Neural cell (in vitro differentiated cells): ENCODE results near the gene UQCC2. TPM values are rescaled to one million over a fixed set of nuclear protein-coding genes. Genes with fewer than 3 reads are reported as not detected.

Source experiments
- H2AFZ ChIP-seq: fragments of 200-600, 300-800 bp; sonication (generic), shearing (Covaris generic); 2 replicates; pipeline ENCODE4 v1.6.0; 2014; ENCODE audit warnings: low read depth, mild to moderate bottlenecking, antibody characterized with exemption, low read length, moderate library complexity
- H3F3A ChIP-seq: fragments of 200-600 bp; shearing (Covaris generic); 2 replicates; pipeline ENCODE4 v1.6.1; 2016; ENCODE audit warnings: mild to moderate bottlenecking, moderate library complexity, mixed read lengths, antibody characterized with exemption, low read length; ENCODE audit not compliant: insufficient read depth, poor library complexity, severe bottlenecking
- H3K27ac ChIP-seq: fragments of 200-600, 300-800 bp; sonication (generic), shearing (Covaris generic); 2 replicates; pipeline ENCODE4 v1.5.1; 2014; ENCODE audit warnings: mild to moderate bottlenecking, low read length, moderate library complexity
- H3K27me3 ChIP-seq: fragments of 300-800, 200-600 bp; sonication (generic), shearing (Covaris generic); 2 replicates; pipeline ENCODE4 v1.6.0; 2014; ENCODE audit warnings: mild to moderate bottlenecking, low read depth, low read length, moderate library complexity; ENCODE audit not compliant: insufficient read depth
- H3K36me3 ChIP-seq: fragments of 300-800, 200-600 bp; sonication (generic), shearing (Covaris generic); 2 replicates; pipeline ENCODE4 v1.5.1; 2014; ENCODE audit warnings: mild to moderate bottlenecking, antibody characterized with exemption, low read length, moderate library complexity; ENCODE audit not compliant: insufficient read depth
- H3K4me2 ChIP-seq: fragments of 300-800, 200-600 bp; sonication (generic), shearing (Covaris generic); 2 replicates; pipeline ENCODE4 v1.6.0; 2014; ENCODE audit warnings: mild to moderate bottlenecking, low read length
- H3K4me3 ChIP-seq: fragments of 300-800, 200-600 bp; sonication (generic), shearing (Covaris generic); 2 replicates; pipeline ENCODE4 v1.5.1; 2014; ENCODE audit warnings: mild to moderate bottlenecking, low read length, moderate library complexity
- H3K79me2 ChIP-seq: fragments of 200-600 bp; shearing (Covaris generic); replicated peaks from 2 replicates; pipeline ENCODE4 v1.6.0; 2014; ENCODE audit warnings: mild to moderate bottlenecking, low read length, moderate library complexity; ENCODE audit not compliant: insufficient read depth
- H3K9ac ChIP-seq: fragments of 300-800, 200-600 bp; sonication (generic), shearing (Covaris generic); 2 replicates; pipeline ENCODE4 v1.6.1; 2016; ENCODE audit warnings: mild to moderate bottlenecking, low read length, mixed read lengths
- H3K9me2 ChIP-seq: fragments of 200-600 bp; shearing (Covaris generic); 2 replicates; pipeline ENCODE4 v1.6.1; 2016; ENCODE audit warnings: mild to moderate bottlenecking, low read length, mixed read lengths; ENCODE audit not compliant: insufficient read depth
- H3K9me3 ChIP-seq: fragments of 200-600, 300-800 bp; sonication (generic), shearing (Covaris generic); 2 replicates; pipeline ENCODE4 v1.6.1; 2016; ENCODE audit warnings: mild to moderate bottlenecking, mixed run types, low read length, moderate library complexity, mixed read lengths
- H4K20me1 ChIP-seq: fragments of 200-600 bp; shearing (Covaris generic); 2 replicates; pipeline ENCODE4 v1.6.1; 2016; ENCODE audit warnings: mild to moderate bottlenecking, mixed run types; ENCODE audit not compliant: insufficient read depth
- EZH2 ChIP-seq: fragments of 200-600, 300-800 bp; shearing (Covaris generic), sonication (generic); IDR thresholded peaks from 2 replicates; pipeline ENCODE4 v1.6.1; 2014; ENCODE audit warnings: antibody characterized with exemption, low read length, borderline replicate concordance, mild to moderate bottlenecking; ENCODE audit not compliant: insufficient read depth, poor library complexity, severe bottlenecking
- MXI1 ChIP-seq: fragments of 450-650 bp; conservative IDR thresholded peaks from 2 replicates; pipeline ENCODE4 v1.6.1; 2014; ENCODE audit warnings: antibody characterized with exemption, mild to moderate bottlenecking; ENCODE audit not compliant: poor library complexity, severe bottlenecking
- POLR2AphosphoS5 ChIP-seq: IDR thresholded peaks from 2 replicates; pipeline ENCODE4 v1.6.1; 2012
- RAD21 ChIP-seq: fragments of 450-650 bp; conservative IDR thresholded peaks from 2 replicates; pipeline ENCODE4 v1.6.1; 2014; ENCODE audit warnings: antibody characterized with exemption, mild to moderate bottlenecking, moderate library complexity
- REST ChIP-seq: IDR thresholded peaks from 2 replicates; pipeline ENCODE4 v1.6.1; 2012; ENCODE audit warnings: borderline replicate concordance
- polyA plus RNA-seq: library from polyadenylated mRNA; depleted of rRNA; stranded (reverse); fragments of >200 nt; gene quantifications from 2 replicates; pipeline ENCODE4 v1.2.3, GENCODE V29; 2014

UQCC2 gene
- polyA plus RNA-seq, 1 donor from 2014 or later, result 123 TPM

GRCh38 chr6:33709605-33710295 is 1.8 kb downstream of the UQCC2 start:
- Histone ChIP-seq H3K9me2 (no peaks in the 10 kb centered on the region), H3K27me3 (no peaks in the 10 kb centered on the region), H4K20me1 (no peaks in the 10 kb centered on the region), H3K27ac (no peak overlapping the region), H3F3A (no peaks in the 10 kb centered on the region), H3K4me3 (peak overlapping the region; percentile 87), H3K4me2 (no peak overlapping the region), H3K79me2 (peaks cover 7% of the 10 kb centered on the region), H3K9me3 (no peaks in the 10 kb centered on the region), H2AFZ (no peak overlapping the region), H3K36me3 (no peaks in the 10 kb centered on the region), H3K9ac (no peak overlapping the region)
- TF ChIP-seq POLR2AphosphoS5 (no peak), MXI1 (no peak), RAD21 (no peak)

- Histone ChIP-seq H3K36me3 (no peaks in the 10 kb centered on the region), H3K4me2 (no peak overlapping the region), H4K20me1 (no peaks in the 10 kb centered on the region), H3F3A (no peaks in the 10 kb centered on the region), H3K79me2 (peaks cover 7% of the 10 kb centered on the region), H3K9me3 (no peaks in the 10 kb centered on the region), H3K9me2 (no peaks in the 10 kb centered on the region), H2AFZ (no peak overlapping the region), H3K4me3 (no peak overlapping the region), H3K27me3 (no peaks in the 10 kb centered on the region), H3K27ac (no peak overlapping the region), H3K9ac (no peak overlapping the region)
- TF ChIP-seq EZH2, result no peak
Measured at GRCh38 chr6:33708516-33709204, 2.8 kb downstream of the UQCC2 start.

GRCh38 chr6:33707771-33708170 is 3.7 kb downstream of the UQCC2 start:
- no peaks in the 10 kb centered on the region for H3K9me2 ChIP-seq
- TF ChIP-seq EZH2, result no peak
- TF ChIP-seq REST, result no peak
- TF ChIP-seq RAD21, result no peak
- H3K27me3 ChIP-seq, result no peaks in the 10 kb centered on the region
- no peaks in the 10 kb centered on the region for H3F3A ChIP-seq
- no peak overlapping the region for H3K4me2 ChIP-seq
- H3K9ac ChIP-seq, result no peak overlapping the region
- no peaks in the 10 kb centered on the region for H3K9me3 ChIP-seq
- no peaks in the 10 kb centered on the region for H4K20me1 ChIP-seq
- H2AFZ ChIP-seq, result no peak overlapping the region
- H3K36me3 ChIP-seq, result no peaks in the 10 kb centered on the region
- H3K4me3 ChIP-seq, result no peak overlapping the region
- peaks cover 7% of the 10 kb centered on the region for H3K79me2 ChIP-seq
- no peak overlapping the region for H3K27ac ChIP-seq
